ENCODE measurements around the gene FGD5. TPM values are rescaled to one million over a fixed set of nuclear protein-coding genes. Genes with fewer than 3 reads are reported as not detected.

Gene FGD5
- total and polyA plus RNA-seq, 2 donors (not counting 1 experiment from before 2014, with no cell fraction given), result 0.03 to 0.50 TPM

GRCh38 chr3:14929310-14930074, 110.7 kb downstream of the FGD5 start:
- H3K36me3 ChIP-seq (ENCODE audit: control insufficient read depth, insufficient read depth, low read length), result no peaks in the 10 kb centered on the region
- no peak overlapping the region for H3K27ac ChIP-seq (ENCODE audit: insufficient read depth, low read length)
- no peak overlapping the region for H2AFZ ChIP-seq (ENCODE audit: low read length)
- no peak overlapping the region for H3K4me2 ChIP-seq (ENCODE audit: extremely low read depth, insufficient read depth, low read length)
- TF ChIP-seq EZH2 (IDR thresholded peaks at IDR 0.05; ENCODE audit: low read length, missing control alignments) (no peak), CTCF (conservative IDR thresholded peaks at IDR 0.05 in 1 of 2, IDR thresholded peaks at IDR 0.05 in 1 of 2; ENCODE audit: low read depth in 1 of 2, low read length in 2 of 2) (no peak)
- no peak overlapping the region for H3K9ac ChIP-seq (ENCODE audit: insufficient read depth, low read length)
- H4K20me1 ChIP-seq (ENCODE audit: control insufficient read depth, extremely low read depth, insufficient read depth, low read length), result no peaks in the 10 kb centered on the region
- H3K79me2 ChIP-seq (ENCODE audit: control insufficient read depth, insufficient read depth, low read length), result no peaks in the 10 kb centered on the region
- no peaks in the 10 kb centered on the region for H3K9me3 ChIP-seq (ENCODE audit: control insufficient read depth, insufficient read depth, low read depth, low read length)
- no peak overlapping the region for H3K4me3 ChIP-seq (replicated peaks in 1 of 4; ENCODE audit: control extremely low read depth in 1 of 4, insufficient read depth in 1 of 4, low read depth in 3 of 4, low read length in 4 of 4)
- no peak for DNase-seq (ENCODE audit: low read depth in 2 of 2)
- H3K4me1 ChIP-seq (ENCODE audit: control insufficient read depth, extremely low read depth, insufficient read depth, low read length), result no peaks in the 10 kb centered on the region
- H3K27me3 ChIP-seq (ENCODE audit: control insufficient read depth, insufficient read depth, low read length), result no peaks in the 10 kb centered on the region

- Histone ChIP-seq H3K79me2 (ENCODE audit: control insufficient read depth, insufficient read depth, low read length) (no peaks in the 10 kb centered on the region), H3K27ac (ENCODE audit: insufficient read depth, low read length) (no peak overlapping the region), H3K9ac (ENCODE audit: insufficient read depth, low read length) (no peak overlapping the region), H3K4me2 (ENCODE audit: extremely low read depth, insufficient read depth, low read length) (no peak overlapping the region), H2AFZ (ENCODE audit: low read length) (no peak overlapping the region), H3K27me3 (ENCODE audit: control insufficient read depth, insufficient read depth, low read length) (no peaks in the 10 kb centered on the region), H3K4me3 (replicated peaks in 1 of 4; ENCODE audit: control extremely low read depth in 1 of 4, insufficient read depth in 1 of 4, low read depth in 3 of 4, low read length in 4 of 4) (no peak overlapping the region), H3K36me3 (ENCODE audit: control insufficient read depth, insufficient read depth, low read length) (no peaks in the 10 kb centered on the region), H3K9me3 (ENCODE audit: control insufficient read depth, insufficient read depth, low read depth, low read length) (no peaks in the 10 kb centered on the region), H3K4me1 (ENCODE audit: control insufficient read depth, extremely low read depth, insufficient read depth, low read length) (no peaks in the 10 kb centered on the region), H4K20me1 (ENCODE audit: control insufficient read depth, extremely low read depth, insufficient read depth, low read length) (no peaks in the 10 kb centered on the region)
- DNase-seq (ENCODE audit: low read depth in 2 of 2), result no peak
- TF ChIP-seq CTCF (conservative IDR thresholded peaks at IDR 0.05 in 1 of 2, IDR thresholded peaks at IDR 0.05 in 1 of 2; ENCODE audit: low read depth in 1 of 2, low read length in 2 of 2) (no peak), EZH2 (IDR thresholded peaks at IDR 0.05; ENCODE audit: low read length, missing control alignments) (no peak)
Observed at GRCh38 chr3:14933820-14934425, 115.2 kb downstream of the FGD5 start.

GRCh38 chr3:14935592-14936345, 117.0 kb downstream of the FGD5 start:
- Histone ChIP-seq H3K36me3 (ENCODE audit: control insufficient read depth, insufficient read depth, low read length) (no peaks in the 10 kb centered on the region), H3K9ac (ENCODE audit: insufficient read depth, low read length) (no peak overlapping the region), H3K27me3 (ENCODE audit: control insufficient read depth, insufficient read depth, low read length) (no peaks in the 10 kb centered on the region), H2AFZ (ENCODE audit: low read length) (no peak overlapping the region), H3K79me2 (ENCODE audit: control insufficient read depth, insufficient read depth, low read length) (no peaks in the 10 kb centered on the region), H3K4me3 (replicated peaks in 1 of 4; ENCODE audit: control extremely low read depth in 1 of 4, insufficient read depth in 1 of 4, low read depth in 3 of 4, low read length in 4 of 4) (no peak overlapping the region), H3K27ac (ENCODE audit: insufficient read depth, low read length) (no peak overlapping the region), H3K4me2 (ENCODE audit: extremely low read depth, insufficient read depth, low read length) (no peak overlapping the region), H4K20me1 (ENCODE audit: control insufficient read depth, extremely low read depth, insufficient read depth, low read length) (no peaks in the 10 kb centered on the region), H3K4me1 (ENCODE audit: control insufficient read depth, extremely low read depth, insufficient read depth, low read length) (no peaks in the 10 kb centered on the region), H3K9me3 (ENCODE audit: control insufficient read depth, insufficient read depth, low read depth, low read length) (no peaks in the 10 kb centered on the region)
- DNase-seq (ENCODE audit: low read depth in 2 of 2), result no peak
- TF ChIP-seq EZH2 (IDR thresholded peaks at IDR 0.05; ENCODE audit: low read length, missing control alignments) (no peak), CTCF (conservative IDR thresholded peaks at IDR 0.05 in 1 of 2, IDR thresholded peaks at IDR 0.05 in 1 of 2; ENCODE audit: low read depth in 1 of 2, low read length in 2 of 2) (no peak)
